ENCODE results near the gene MLNR.

The MLNR gene

GRCh38 chr13:49226613-49227012 is 6.5 kb downstream of the MLNR start:
- DNase-seq, result no peak

GRCh38 chr13:49234741-49235140 is 14.6 kb downstream of the MLNR start:
- no peak for DNase-seq

- no peak for DNase-seq
Measured at GRCh38 chr13:49235856-49236431, 15.8 kb downstream of the MLNR start.

- DNase-seq, result no peak
Measured at GRCh38 chr13:49238621-49239020, 18.5 kb downstream of the MLNR start.

GRCh38 chr13:49240017-49240416 is 19.9 kb downstream of the MLNR start:
- DNase-seq, result no peak

- DNase-seq, result no peak
Measured at GRCh38 chr13:49241296-49241695, 21.2 kb downstream of the MLNR start.

GRCh38 chr13:49245101-49245500 is 25.0 kb downstream of the MLNR start:
- DNase-seq, result no peak

GRCh38 chr13:49246850-49247642 is 26.9 kb downstream of the MLNR start:
- no peak for DNase-seq

- peak; percentile 73 for DNase-seq
Measured at GRCh38 chr13:49247643-49248621, 27.8 kb downstream of the MLNR start, which contains the start of gene CDADC1. TSS of gene CDADC1 (plus strand) at chr13:49247925. CDS start at chr13:49248038, 113 bp downstream.

- no peak for DNase-seq
Measured at GRCh38 chr13:49248622-49249002, 28.5 kb downstream of the MLNR start.

- DNase-seq, result no peak
Measured at GRCh38 chr13:49251326-49251725, 31.2 kb downstream of the MLNR start.

- DNase-seq, result no peak
Measured at GRCh38 chr13:49253310-49253709, 33.2 kb downstream of the MLNR start.

GRCh38 chr13:49254007-49254406 is 33.9 kb downstream of the MLNR start:
- no peak for DNase-seq

GRCh38 chr13:49256841-49257240 is 36.7 kb downstream of the MLNR start:
- DNase-seq, result no peak

- DNase-seq, result no peak
Measured at GRCh38 chr13:49258089-49258796, 38.1 kb downstream of the MLNR start.

- no peak for DNase-seq
Measured at GRCh38 chr13:49259586-49259985, 39.4 kb downstream of the MLNR start.

- no peak for DNase-seq
Measured at GRCh38 chr13:49262634-49263033, 42.5 kb downstream of the MLNR start.

- no peak for DNase-seq
Measured at GRCh38 chr13:49265822-49266221, 45.7 kb downstream of the MLNR start.

GRCh38 chr13:49271264-49271663 is 51.1 kb downstream of the MLNR start:
- DNase-seq, result no peak
